ENCODE results near the gene ALDH1L1.
A peak's percentile ranks its signal among the peaks of the same experiment; 100 is the strongest.

ALDH1L1 gene

DNA sequence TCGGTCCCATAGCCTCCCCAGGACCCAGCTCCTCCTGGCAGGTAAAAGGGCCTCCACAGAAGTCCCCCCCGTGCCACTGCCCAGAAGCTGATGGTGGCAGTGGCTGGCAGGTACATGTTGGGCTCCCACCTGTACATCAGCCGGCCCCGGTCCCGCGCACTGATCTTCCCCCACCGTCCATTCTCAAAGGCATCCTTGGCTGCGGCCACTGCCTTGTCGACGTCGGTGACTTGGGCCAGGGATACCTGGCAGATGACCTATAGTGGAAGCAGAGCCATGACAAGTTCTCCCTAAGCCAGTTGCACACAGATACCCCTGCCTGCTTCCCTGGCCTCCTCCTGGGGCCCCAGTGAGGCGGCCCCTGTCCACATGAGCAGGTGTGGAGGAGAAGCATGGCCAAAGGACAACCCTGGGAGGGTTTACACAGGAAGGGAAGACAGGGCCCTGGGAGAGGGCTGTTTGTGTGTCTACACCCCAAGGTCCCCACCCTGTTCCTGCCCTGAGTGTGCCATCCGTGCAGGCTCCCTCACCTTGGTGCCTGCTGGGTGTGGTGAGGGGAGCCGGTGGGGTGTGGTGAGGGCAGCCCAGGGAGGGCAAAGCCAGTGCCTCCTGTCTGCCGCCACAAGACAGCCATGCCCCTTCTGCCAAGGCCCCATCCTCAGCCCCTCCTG lies 44.8 kb downstream of the ALDH1L1 start:
- no peak for DNase-seq (ENCODE audit: low read depth in 2 of 3, low spot score in 2 of 3)

- no peak for DNase-seq (ENCODE audit: low read depth in 2 of 3, low spot score in 2 of 3)
Observed at GRCh38 chr3:126135071-126135405, 45.3 kb downstream of the ALDH1L1 start.

- peak in 2 of 3 experiments; percentile 12 to 33 for DNase-seq (ENCODE audit: low read depth in 2 of 3, low spot score in 2 of 3)
Observed at GRCh38 chr3:126134219-126134975, 46.0 kb downstream of the ALDH1L1 start.

- no peak for DNase-seq (ENCODE audit: low read depth in 2 of 3, low spot score in 2 of 3)
Observed at GRCh38 chr3:126133606-126134005, 46.8 kb downstream of the ALDH1L1 start.

GRCh38 chr3:126132751-126133511 lies 47.5 kb downstream of the ALDH1L1 start:
- no peak for DNase-seq (ENCODE audit: low read depth in 2 of 3, low spot score in 2 of 3)

DNA sequence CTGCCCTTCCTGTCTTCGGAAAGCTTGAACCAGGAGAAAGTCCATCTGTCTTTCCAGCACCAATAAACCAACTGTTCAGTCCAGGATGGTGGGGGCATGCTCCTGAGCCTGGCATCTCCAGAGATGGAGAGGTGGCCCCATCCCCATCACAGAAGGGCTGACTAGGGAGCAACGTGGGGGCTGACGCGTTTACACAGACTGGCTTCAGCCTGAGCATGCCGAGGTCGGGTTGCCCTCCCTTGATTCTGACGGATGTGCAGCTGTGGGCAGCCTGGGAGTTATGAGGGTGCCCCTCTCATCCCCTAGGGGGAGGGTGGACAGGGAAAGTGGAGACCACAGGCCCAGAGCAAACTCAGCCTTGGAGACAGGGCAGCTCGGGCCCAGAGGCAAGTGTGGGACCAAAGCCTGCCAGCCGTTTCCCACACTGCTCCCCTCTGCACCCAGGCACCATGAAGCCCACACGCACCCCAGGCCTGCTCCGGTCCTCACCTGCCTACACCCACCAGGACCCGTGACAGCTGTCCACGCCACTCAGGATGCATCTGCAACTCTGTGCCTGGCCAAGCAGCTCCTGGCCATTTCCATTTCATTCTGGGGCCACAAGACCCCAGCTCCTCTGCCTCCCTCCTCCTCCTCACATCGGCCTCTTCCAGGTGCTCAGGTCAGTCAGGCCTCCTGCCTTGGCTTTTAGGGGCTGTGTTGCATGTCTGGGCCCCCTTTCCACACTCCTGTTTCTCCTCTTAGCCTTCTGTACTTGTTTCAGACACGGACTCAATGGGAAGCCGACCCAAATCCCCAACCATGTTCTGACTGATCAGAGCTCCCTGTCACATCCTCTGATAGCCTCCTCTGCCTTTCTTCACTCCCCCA lies 48.3 kb downstream of the ALDH1L1 start:
- no peak for DNase-seq (ENCODE audit: low read depth in 2 of 3, low spot score in 2 of 3)

- DNase-seq (ENCODE audit: low read depth in 2 of 3, low spot score in 2 of 3) = no peak
Observed at GRCh38 chr3:126130981-126131745, 49.2 kb downstream of the ALDH1L1 start.

GRCh38 chr3:126130081-126130855 lies 50.1 kb downstream of the ALDH1L1 start:
- no peak for DNase-seq (ENCODE audit: low read depth in 2 of 3, low spot score in 2 of 3)

DNA sequence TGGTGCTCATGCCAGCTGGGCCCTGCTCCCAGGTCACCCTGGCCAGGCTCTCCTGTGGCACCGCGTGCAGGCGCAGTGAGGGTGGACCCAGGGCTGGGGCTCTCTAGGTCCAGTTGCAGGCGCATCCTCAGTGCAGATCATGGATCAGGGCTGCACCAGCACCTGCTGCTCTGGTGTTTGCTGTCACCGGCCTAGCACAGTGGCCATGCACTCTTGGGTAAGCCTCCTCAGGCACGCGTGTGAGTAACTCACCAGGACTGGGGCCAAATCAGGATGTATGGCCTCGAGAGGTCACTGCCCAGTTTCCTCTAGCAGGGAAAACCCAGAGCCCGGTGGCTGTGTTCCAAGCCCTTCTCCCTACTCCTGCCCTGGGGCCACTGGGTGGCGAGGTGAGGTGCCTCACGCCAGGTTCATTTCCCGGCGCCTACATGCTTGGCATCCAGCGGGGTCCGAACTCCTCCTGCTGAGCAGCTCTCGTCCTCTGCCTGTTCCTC lies 50.9 kb downstream of the ALDH1L1 start:
- DNase-seq (ENCODE audit: low read depth in 2 of 3, low spot score in 2 of 3) = no peak

DNA sequence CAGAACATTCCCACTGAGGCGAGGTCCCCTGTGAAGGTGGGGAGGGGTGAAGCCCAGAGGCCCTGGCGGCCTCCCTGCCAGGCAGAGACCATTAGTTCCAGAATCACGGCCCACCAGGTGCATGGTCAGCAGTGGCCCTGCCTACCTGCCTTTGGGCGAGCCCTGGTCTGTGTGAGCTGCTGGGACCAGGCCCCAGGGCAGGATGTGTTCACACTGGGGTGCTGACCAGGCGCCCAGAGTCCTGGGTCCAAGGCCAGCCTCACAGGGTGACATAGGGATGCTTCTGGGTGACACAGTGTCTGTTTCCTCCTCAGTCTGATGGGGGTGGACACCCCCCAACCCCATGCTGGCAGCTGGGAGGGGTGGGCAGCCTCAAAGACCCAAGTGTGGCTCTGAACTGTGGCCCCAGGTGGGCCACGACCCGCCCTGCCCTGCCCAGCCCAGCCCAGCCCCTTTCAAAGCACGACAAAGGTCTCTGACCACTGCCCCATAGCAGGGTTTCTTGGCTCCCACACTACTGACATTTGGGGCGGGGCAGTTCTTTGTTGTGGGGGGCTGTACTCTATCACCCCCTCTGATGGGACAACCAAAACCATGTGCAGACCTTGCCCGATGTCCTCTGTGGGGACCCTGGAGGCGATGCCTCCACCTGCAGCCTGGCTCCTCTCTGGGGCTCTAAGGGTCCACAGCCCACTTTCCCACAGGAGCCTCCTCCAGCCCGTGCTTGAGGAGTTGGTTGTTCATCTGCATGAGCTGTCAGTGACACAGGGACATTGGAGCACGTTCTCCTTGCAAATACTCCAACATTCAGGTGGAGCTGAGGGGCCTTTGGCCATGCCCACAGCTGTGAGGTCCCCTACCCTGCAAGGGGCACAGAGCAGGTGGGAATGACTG lies 51.6 kb downstream of the ALDH1L1 start:
- DNase-seq (ENCODE audit: low read depth in 2 of 3, low spot score in 2 of 3) = no peak

DNA sequence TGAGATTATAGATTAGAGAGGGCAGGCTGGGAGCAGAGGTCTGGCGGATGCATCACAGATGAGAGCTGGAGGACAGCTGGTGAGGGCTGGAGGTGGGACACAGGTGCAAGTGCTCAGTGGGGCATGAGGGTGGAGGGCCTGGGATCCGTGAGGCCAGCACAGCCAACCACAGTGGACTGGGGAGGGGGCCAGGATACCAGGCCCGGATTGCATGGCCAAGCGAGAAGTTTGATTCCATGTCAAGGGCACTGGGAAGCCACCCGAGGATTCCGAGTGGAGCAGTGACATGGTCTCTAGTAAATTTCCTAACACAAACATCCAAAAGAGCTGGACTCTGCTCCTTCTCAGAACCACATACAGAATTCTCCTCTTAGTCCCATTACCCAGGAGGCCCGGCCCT lies 52.5 kb downstream of the ALDH1L1 start:
- no peak for DNase-seq (ENCODE audit: low read depth in 2 of 3, low spot score in 2 of 3)

DNA sequence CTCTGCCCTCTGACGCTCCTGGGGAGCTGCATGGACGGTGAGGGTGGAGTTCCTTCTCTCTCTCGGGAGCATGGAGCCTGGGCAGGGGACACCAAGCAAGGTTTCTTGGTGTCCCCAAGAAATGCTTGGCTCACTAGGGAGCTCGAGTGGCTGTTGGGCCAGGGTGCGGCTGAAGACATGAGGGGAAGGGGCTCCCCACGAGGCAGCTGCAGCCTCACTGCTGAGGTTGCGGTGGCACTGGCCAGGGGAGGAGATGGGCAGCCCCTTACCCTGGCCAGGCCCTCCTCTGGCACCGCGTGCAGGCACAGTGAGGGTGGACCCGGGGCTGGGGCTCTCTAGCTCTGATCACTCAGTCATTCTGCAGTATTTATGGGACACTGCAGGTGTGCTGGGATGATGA lies 52.9 kb downstream of the ALDH1L1 start:
- no peak for DNase-seq (ENCODE audit: low read depth in 2 of 3, low spot score in 2 of 3)

DNA sequence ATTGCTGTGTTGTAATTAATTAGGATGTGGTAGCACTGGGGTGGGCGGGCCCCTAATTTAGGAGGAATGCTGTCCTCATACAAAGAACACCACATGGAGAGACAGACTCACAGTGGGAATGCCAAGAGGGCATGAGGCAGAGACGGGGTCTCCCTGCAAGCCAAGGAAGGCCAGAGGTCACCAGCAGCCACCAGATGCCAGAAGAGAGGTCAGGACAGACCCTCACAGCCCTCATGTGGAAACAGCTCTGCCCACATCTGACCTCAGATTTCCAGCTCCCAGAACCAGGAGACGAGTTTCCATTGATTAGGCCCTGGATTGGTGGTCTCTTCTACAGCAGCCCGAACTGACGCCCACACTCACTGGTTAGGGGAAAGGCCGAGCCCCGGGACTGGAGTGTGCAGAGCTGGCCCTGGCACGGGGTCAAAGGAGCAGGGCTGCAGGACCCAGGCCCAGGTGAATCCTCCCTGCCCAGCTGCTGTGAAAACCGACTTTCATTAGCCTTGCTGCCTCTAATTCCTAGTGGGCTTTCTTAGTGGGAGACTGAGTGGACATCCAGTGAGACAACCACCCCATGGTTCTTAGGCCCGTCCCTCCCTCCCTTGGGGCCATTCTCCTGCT lies 53.5 kb downstream of the ALDH1L1 start:
- DNase-seq (ENCODE audit: low read depth in 2 of 3, low spot score in 2 of 3) = no peak

- DNase-seq (ENCODE audit: low read depth in 2 of 3, low spot score in 2 of 3) = no peak
Observed at GRCh38 chr3:126126286-126126685, 54.1 kb downstream of the ALDH1L1 start.

DNA sequence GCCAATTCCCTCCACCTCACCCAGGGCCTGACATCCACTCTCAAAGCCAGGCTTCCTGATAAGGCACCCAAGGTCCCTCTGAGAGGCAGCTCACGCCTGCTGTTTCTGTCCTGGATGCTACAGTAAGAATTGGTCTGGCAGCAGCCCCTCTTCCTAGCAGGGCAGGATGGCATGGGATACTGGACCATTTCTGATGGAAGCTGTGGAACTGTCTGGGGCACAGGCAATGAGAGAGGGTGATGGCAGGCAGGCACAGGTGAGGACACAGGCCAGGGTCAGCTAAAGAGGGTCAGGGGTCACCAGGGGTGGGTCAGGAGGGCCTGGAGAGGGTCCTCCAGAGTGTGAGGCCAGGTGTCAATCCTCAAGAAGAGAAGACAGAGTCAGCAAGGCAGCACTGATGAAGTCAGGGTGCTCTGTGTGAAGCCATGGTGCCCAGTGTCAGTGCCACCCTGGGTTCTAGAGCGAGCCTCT lies 54.6 kb downstream of the ALDH1L1 start:
- no peak for DNase-seq (ENCODE audit: low read depth in 2 of 3, low spot score in 2 of 3)

DNA sequence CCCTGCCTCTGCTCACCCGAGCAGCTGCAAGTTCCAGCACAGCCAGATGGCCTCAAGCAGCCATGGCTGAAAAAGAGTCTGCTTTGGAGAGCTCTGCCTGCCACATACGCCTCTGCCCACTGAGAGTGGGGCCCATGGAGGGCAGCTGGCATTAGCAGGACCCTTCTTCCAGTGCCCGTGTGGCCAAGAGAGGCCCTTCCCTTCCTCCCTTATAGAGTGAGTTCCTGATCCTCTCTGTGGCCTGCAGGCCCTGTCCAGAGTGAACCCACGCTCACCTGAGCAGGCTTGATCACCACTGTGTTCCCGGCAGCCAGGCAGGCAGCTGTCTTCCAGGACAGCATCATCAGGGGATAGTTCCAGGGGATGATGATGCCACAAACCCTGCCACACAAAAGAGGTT lies 55.0 kb downstream of the ALDH1L1 start:
- no peak for DNase-seq (ENCODE audit: low read depth in 2 of 3, low spot score in 2 of 3)

DNA sequence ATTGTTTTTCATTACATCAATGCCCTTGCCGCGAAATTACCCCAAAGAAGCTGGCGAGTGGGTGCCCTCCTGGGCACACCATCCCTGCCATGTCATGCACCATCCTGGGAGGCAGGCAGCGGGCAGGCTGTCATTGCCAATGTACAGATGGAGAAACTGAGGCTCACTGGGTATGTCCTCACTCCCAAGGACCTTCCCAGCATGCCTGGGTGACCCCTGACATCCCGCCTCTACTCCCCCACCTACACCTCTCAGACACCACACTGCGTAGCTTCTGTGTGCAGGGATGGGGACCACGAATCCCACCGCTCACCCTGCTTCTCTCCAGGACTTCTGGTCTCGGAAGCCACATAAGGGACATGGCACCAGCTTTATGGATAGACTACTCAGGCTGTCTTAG lies 55.5 kb downstream of the ALDH1L1 start:
- DNase-seq (ENCODE audit: low read depth in 2 of 3, low spot score in 2 of 3) = no peak
